Bronchial epithelial cell (primary cell): ENCODE results near the gene OXCT1. TPM values are rescaled to one million over a fixed set of nuclear protein-coding genes. Genes with fewer than 3 reads are reported as not detected.

ENCODE experiments used
- DNase-seq: peaks from one replicate; pipeline ENCODE4 v3.0.0-alpha.2; 2010; ENCODE audit warnings: low read depth
- FAIRE-seq: peaks from 2 replicates; lab custom pipeline; 2011; peaks lifted over from hg19 to GRCh38; lab: Jason Lieb, UNC
- H3K27me3 ChIP-seq: 2 replicates; pipeline ENCODE4 v1.5.1; 2011; ENCODE audit warnings: low read length; ENCODE audit not compliant: control insufficient read depth, insufficient read depth
- H3K36me3 ChIP-seq: 2 replicates; pipeline ENCODE4 v1.5.1; 2011; ENCODE audit warnings: low read length; ENCODE audit not compliant: control insufficient read depth, insufficient read depth
- H3K4me3 ChIP-seq: 2 replicates; pipeline ENCODE4 v1.5.1; 2011; ENCODE audit warnings: mild to moderate bottlenecking, low read depth, low read length, control low read depth
- CTCF ChIP-seq: IDR thresholded peaks from 2 replicates; pipeline ENCODE4 v1.5.1; 2011; ENCODE audit warnings: mild to moderate bottlenecking, moderate library complexity, low read length, control low read depth, inconsistent platforms; ENCODE audit not compliant: insufficient read depth, severe bottlenecking
- total RNA-seq: library from RNA; depleted of rRNA; stranded (reverse); fragments of >200 nt; gene quantifications from 2 replicates; pipeline ENCODE4 v1.2.1, GENCODE V29; 2014

The OXCT1 gene
- total RNA-seq, 1 donor from 2014 or later: 15.3 TPM

GRCh38 chr5:41842777-41843176 is 27.4 kb downstream of the OXCT1 start:
- H3K36me3 ChIP-seq: no peaks in the 10 kb centered on the region
- no peak overlapping the region for H3K4me3 ChIP-seq
- FAIRE-seq (no peak), DNase-seq (no peak)
- H3K27me3 ChIP-seq: no peaks in the 10 kb centered on the region
- TF ChIP-seq CTCF: no peak

- H3K4me3 ChIP-seq: no peak overlapping the region
- H3K36me3 ChIP-seq: no peaks in the 10 kb centered on the region
- DNase-seq: no peak
- H3K27me3 ChIP-seq: no peaks in the 10 kb centered on the region
- TF ChIP-seq CTCF: no peak
- no peak for FAIRE-seq
Observed at GRCh38 chr5:41841325-41841724, 28.9 kb downstream of the OXCT1 start.

- no peak for TF ChIP-seq CTCF
- DNase-seq: no peak
- Histone ChIP-seq H3K4me3 (no peak overlapping the region), H3K36me3 (no peaks in the 10 kb centered on the region), H3K27me3 (no peaks in the 10 kb centered on the region)
- no peak for FAIRE-seq
Observed at GRCh38 chr5:41840251-41840650, 30.0 kb downstream of the OXCT1 start.

GRCh38 chr5:41837793-41838192 is 32.4 kb downstream of the OXCT1 start:
- Histone ChIP-seq H3K36me3 (no peaks in the 10 kb centered on the region), H3K27me3 (no peaks in the 10 kb centered on the region), H3K4me3 (no peak overlapping the region)
- DNase-seq (no peak), FAIRE-seq (no peak)
- TF ChIP-seq CTCF: no peak

- no peaks in the 10 kb centered on the region for H3K27me3 ChIP-seq
- no peak for TF ChIP-seq CTCF
- DNase-seq (peak; percentile 47), FAIRE-seq (no peak)
- no peak overlapping the region for H3K4me3 ChIP-seq
- no peaks in the 10 kb centered on the region for H3K36me3 ChIP-seq
Observed at GRCh38 chr5:41835645-41836044, 34.6 kb downstream of the OXCT1 start.

GRCh38 chr5:41834506-41834905 is 35.7 kb downstream of the OXCT1 start:
- no peak for FAIRE-seq
- H3K36me3 ChIP-seq: no peaks in the 10 kb centered on the region
- DNase-seq: no peak
- no peaks in the 10 kb centered on the region for H3K27me3 ChIP-seq
- H3K4me3 ChIP-seq: no peak overlapping the region
- no peak for TF ChIP-seq CTCF
